Measurements from ENCODE around the gene CGB8.

The CGB8 gene

GRCh38 chr19:49019242-49019932, 29.5 kb downstream of the CGB8 start:
- TF ChIP-seq ZBTB7A (IDR thresholded peaks at IDR 0.05; ENCODE audit: low read depth), result peak; percentile 77; the same call in 1 of the 2 replicates
- no peak for TF ChIP-seq MAX (IDR thresholded peaks at IDR 0.05)
- 0 out of 2 replicates have a peak, but pooled peaks have one; percentile 28 for TF ChIP-seq NFIC (IDR thresholded peaks at IDR 0.05)

GRCh38 chr19:49017666-49018351, 31.1 kb downstream of the CGB8 start:
- TF ChIP-seq EP300 (IDR thresholded peaks at IDR 0.05; ENCODE audit: borderline replicate concordance) (no peak), YY1 (IDR thresholded peaks at IDR 0.05; ENCODE audit: low read depth) (no peak), NFIC (IDR thresholded peaks at IDR 0.05) (no peak), USF1 (IDR thresholded peaks at IDR 0.05) (no peak)

- no peak for TF ChIP-seq CEBPB (IDR thresholded peaks at IDR 0.05)
- TF ChIP-seq TEAD4 (IDR thresholded peaks at IDR 0.05), result no peak
- no peak for TF ChIP-seq YY1 (IDR thresholded peaks at IDR 0.05; ENCODE audit: low read depth)
Measured at GRCh38 chr19:49017041-49017665, 31.8 kb downstream of the CGB8 start, which contains the start of gene LHB. LHB (minus strand) TSS chr19:49017091; CDS start chr19:49017081, 10 bp downstream.

- no peak for TF ChIP-seq USF1 (IDR thresholded peaks at IDR 0.05)
- no peak for TF ChIP-seq TEAD4 (IDR thresholded peaks at IDR 0.05)
- no peak for TF ChIP-seq CEBPB (IDR thresholded peaks at IDR 0.05)
- TF ChIP-seq EGR1 (IDR thresholded peaks at IDR 0.05), result no peak
- no peak for TF ChIP-seq MAX (IDR thresholded peaks at IDR 0.05)
- no peak for TF ChIP-seq REST (IDR thresholded peaks at IDR 0.05; ENCODE audit: low read depth)
- TF ChIP-seq ZBTB7A (IDR thresholded peaks at IDR 0.05; ENCODE audit: low read depth), result no peak
- TF ChIP-seq FOXM1 (IDR thresholded peaks at IDR 0.05; ENCODE audit: borderline replicate concordance, low read depth), result no peak
Measured at GRCh38 chr19:49016067-49016839, 32.7 kb downstream of the CGB8 start.

GRCh38 chr19:49014870-49015255, 34.0 kb downstream of the CGB8 start:
- TF ChIP-seq RAD21 (IDR thresholded peaks at IDR 0.05; ENCODE audit: low read depth) (no peak), REST (IDR thresholded peaks at IDR 0.05; ENCODE audit: low read depth) (no peak), TCF12 (IDR thresholded peaks at IDR 0.05; ENCODE audit: low read depth) (no peak), FOXM1 (IDR thresholded peaks at IDR 0.05; ENCODE audit: borderline replicate concordance, low read depth) (no peak), EP300 (IDR thresholded peaks at IDR 0.05; ENCODE audit: borderline replicate concordance) (no peak), EGR1 (IDR thresholded peaks at IDR 0.05) (no peak), NFIC (IDR thresholded peaks at IDR 0.05) (no peak), ZBTB7A (IDR thresholded peaks at IDR 0.05; ENCODE audit: low read depth) (no peak), MAX (IDR thresholded peaks at IDR 0.05) (no peak), USF1 (IDR thresholded peaks at IDR 0.05) (no peak), TEAD4 (IDR thresholded peaks at IDR 0.05) (no peak)

Measured in Ishikawa (cell line).